SIG-M5 (cell line): Measurements from ENCODE around the gene AP2B1.
"Not testable (repeated sequence)": the region's sequence is repeated elsewhere in the genome, so short reads cannot be mapped to it uniquely, and the experiment has no call there.

Experiments
- DNase-seq: peaks from one replicate; lab custom pipeline; 2025; lab: John Stamatoyannopoulos, UW

Gene AP2B1

GRCh38 chr17:35587074-35587961, at the start of gene AP2B1:
AP2B1 (plus strand) TSS chr17:35587322; CDS start chr17:35594031, 6,709 bp downstream.
- DNase-seq: peak; percentile 78

DNA sequence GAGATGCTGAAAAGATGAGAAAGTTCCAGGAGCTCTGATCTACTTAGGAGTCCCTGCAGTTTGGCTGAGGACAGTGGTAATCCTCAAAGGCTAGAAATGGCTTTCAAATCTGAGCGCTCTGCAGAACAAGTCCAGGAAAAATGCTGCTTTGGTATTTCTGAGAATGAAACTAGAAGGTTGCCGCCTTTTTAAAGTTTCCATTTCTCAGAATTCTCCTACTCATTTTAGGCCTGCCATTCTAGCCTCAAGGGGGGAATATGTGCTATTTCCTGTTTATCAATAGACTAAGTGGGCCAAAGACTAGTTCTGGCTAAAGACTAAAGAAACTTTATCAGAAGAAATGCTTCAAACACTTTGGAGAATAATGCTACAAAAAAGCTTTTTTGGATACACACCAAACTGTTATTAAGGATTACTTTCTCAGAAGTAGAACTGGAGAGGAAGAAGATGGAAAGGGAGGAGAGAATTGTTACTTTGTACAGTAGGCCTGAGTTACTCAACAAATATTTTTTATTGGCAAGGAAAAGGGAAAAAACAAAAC, 49.5 kb upstream of the AP2B1 start, which contains the start of gene SLFN12L:
TSS of gene SLFN12L (minus strand) at position 78 of the 541 bp plus-strand sequence. CDS start 15,314 bp downstream, outside the sequence.
- no peak for DNase-seq

DNA sequence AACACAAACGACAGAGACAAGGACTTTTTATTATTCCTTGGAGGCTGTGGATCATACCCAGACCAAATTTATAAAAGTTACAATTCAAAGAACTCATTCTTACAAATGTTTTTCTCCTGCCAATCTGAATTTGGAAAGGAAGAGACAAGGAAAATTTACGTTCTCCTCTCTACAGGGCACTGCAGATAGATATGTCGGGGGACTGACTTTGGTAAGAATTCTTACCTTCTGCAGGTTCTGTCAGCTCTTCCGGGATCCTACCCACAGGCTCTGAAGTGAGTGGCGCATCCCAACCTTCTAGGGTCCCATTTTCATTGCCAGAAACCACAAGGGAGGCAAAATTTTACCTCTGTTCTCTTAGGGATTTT, 47.5 kb upstream of the AP2B1 start:
- no peak for DNase-seq

- DNase-seq: no peak
Observed at GRCh38 chr17:35540589-35541404, 46.3 kb upstream of the AP2B1 start.

DNA sequence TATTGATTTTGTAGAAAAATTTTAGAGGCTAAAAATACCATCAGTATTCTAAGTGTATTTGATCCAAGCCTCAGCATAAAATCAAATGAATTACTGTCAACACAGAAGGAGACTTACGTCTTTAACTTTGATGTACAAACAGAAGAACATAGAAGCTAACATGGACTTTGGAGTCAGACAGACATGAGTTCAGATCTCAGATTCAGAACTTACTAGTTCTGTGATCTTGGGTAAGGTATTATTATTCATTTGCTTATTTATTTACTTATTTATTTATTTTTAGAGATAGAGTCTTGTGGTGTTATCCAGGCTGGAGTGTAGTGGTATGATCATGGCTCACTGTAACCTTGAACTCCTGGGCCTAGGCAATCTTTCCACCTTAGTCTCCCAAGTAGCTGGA, 45.7 kb upstream of the AP2B1 start:
- DNase-seq: no peak

GRCh38 chr17:35542990-35543389, 44.1 kb upstream of the AP2B1 start:
- no peak for DNase-seq

DNA sequence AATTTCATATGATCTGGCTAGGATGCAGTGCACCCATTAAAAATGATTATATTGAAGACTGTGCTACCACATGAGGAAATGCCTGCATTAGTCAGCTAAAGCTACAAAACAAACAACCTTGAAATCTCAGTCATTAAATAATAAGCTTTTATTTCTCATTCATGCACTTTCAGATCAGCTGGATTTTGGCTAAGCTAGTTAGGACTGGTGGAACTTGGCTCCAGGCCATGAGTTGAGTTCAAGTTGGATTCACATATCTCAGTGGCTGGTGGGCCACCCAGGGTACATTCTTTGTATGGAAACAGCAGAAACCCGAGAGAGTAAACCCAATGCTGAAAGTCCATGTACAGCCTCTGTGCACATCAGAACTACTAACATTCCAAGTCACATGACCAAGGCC, 43.3 kb upstream of the AP2B1 start:
- DNase-seq: no peak

DNA sequence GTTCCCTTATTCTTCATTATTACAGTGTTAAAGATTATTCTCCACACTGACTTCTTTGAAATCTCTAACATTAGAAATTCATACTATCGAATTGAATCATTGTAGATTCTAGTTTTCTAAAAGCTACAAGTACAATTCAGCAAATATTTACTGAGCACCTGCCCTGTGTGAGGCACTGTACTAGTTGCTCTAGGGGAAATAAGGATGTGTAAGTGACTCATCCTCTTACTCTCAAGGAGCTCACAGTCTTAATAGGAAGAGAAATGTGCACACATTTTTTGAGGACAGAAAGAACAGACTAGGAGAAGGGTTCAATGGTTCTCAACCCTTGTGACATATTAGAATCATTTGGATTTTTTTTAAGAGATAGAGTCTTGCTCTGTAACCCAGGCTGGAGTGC, 42.0 kb upstream of the AP2B1 start:
- DNase-seq: no peak

- DNase-seq: no peak
Observed at GRCh38 chr17:35546487-35546886, 40.6 kb upstream of the AP2B1 start.

GRCh38 chr17:35548208-35548810, 38.8 kb upstream of the AP2B1 start:
- DNase-seq: no peak

GRCh38 chr17:35548978-35549377, 38.1 kb upstream of the AP2B1 start:
- no peak for DNase-seq

DNA sequence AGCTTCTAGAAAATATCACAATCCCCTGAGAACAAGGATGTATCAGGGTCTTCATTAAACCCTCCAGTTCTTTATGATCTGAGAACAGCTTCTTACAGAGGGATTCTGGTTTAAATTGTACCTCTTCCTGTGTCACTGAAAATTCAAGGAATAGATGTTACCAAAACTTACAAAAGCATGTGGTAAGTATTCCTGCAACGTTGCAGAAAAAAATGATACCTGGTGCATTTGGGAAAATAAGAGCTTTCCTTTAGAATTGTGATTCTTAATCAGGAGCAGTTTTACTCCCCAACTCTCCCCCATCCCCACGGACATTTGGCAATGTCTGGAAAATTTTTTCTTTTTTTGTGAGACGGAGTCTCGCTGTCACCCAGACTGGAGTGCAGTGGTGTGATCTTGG, 33.8 kb upstream of the AP2B1 start:
- no peak for DNase-seq

- no peak for DNase-seq
Observed at GRCh38 chr17:35554668-35555067, 32.5 kb upstream of the AP2B1 start.

DNA sequence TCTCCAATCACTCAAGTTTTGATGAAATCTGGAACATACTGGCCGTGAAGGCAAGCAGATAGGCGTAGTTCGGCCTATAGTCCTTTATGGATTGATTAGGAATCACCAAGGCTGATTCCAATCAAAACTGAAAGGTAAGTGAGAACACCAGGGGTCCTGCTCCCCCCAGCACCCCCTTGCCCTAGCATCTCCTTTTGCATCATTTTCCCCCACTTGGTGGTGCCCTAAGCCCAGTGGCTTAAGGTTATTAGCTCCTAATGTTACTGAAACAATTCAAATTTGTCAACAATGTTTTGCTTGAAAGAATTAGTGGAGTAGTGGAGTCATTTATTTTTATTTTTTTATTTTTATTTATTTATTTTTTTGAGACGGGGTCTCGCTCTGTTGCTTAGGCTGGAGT, 31.4 kb upstream of the AP2B1 start:
- no peak for DNase-seq

GRCh38 chr17:35557353-35557752, 29.8 kb upstream of the AP2B1 start:
- no peak for DNase-seq

DNA sequence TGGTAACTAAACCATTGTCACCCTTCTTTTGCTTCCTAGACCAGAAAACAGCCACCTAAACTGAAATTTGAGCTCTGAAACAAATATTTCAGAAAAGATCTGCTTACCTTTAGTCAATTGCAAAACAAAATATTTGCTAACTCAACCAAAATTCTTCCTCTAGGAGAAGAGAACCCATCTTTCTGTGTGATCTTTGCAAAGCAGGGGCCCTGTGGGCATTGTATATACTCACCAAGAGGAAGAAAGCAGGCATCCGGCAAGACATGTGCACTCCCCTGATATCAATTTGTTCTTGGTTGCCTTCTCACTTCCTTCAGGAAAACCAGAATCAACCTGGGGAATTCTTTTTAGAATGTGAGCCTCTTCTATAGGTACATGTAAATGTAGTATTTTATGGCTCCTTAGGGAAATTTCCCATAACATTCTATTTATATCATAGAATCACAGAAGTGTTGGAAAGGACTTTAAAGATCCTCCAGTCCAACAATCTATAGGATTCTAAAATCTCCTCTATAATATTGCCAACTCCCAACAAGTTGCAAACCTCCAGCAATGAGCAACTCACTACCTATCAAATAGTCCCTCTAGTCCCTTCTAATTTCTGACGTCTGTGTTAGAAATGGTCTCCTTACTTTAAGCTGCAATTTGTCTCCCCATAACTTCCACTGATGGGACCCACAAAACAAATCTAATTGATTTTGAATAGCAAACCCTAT, 27.5 kb upstream of the AP2B1 start:
- DNase-seq: no peak

DNA sequence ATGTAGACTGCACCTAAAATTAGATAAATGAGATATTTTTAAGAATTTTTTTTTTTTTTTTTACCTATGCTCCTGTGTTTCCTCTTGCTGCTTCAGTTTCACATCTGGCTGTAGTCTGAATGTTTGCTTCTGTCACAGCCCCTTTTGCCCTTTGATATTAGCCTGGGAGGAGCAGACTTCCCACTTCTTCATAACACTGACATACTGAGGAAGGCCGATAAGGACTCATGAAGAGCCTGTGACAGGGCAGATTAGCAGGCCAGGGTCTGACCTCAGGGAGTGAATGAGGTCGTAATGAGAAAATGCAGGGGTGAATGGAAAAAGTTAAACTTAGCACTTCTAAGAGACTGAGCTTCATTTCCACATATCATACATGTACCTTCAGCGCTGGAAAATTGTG, 26.4 kb upstream of the AP2B1 start, which contains the start of gene SLFN14:
TSS of gene SLFN14 (minus strand) at position 117 of the 400 bp plus-strand sequence. CDS start 2,757 bp downstream, outside the sequence.
- no peak for DNase-seq

GRCh38 chr17:35563181-35563580, 23.9 kb upstream of the AP2B1 start:
- not testable (repeated sequence) for DNase-seq

- no peak for DNase-seq
Observed at GRCh38 chr17:35566968-35567367, 20.2 kb upstream of the AP2B1 start.

- DNase-seq: no peak
Observed at GRCh38 chr17:35568561-35568960, 18.6 kb upstream of the AP2B1 start.

DNA sequence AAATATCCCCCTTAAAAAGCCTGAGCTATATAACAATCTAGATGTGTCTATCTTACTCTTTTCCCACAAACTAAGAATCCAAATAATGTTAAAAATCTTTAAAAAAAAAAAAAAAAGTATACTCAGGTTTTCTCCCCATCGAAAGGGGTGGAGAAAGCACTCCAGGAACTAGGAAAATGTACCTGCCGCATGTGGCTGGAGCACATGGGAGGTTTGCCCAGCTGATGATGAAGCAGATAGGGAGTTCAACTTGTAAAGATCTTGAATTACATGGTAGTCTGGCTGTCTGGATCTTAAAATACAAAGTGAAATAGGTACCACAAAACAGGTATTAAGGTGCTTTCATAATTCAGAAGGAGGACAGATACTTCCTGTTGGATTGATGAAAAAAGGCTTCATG, 17.7 kb upstream of the AP2B1 start:
- DNase-seq: no peak
